ENCODE results near the gene TMEM154. TPM values are rescaled to one million over a fixed set of nuclear protein-coding genes. Genes with fewer than 3 reads are reported as not detected.

The TMEM154 gene
- total RNA-seq, 1 experiment from 2014 or later: 34.5 TPM

DNA sequence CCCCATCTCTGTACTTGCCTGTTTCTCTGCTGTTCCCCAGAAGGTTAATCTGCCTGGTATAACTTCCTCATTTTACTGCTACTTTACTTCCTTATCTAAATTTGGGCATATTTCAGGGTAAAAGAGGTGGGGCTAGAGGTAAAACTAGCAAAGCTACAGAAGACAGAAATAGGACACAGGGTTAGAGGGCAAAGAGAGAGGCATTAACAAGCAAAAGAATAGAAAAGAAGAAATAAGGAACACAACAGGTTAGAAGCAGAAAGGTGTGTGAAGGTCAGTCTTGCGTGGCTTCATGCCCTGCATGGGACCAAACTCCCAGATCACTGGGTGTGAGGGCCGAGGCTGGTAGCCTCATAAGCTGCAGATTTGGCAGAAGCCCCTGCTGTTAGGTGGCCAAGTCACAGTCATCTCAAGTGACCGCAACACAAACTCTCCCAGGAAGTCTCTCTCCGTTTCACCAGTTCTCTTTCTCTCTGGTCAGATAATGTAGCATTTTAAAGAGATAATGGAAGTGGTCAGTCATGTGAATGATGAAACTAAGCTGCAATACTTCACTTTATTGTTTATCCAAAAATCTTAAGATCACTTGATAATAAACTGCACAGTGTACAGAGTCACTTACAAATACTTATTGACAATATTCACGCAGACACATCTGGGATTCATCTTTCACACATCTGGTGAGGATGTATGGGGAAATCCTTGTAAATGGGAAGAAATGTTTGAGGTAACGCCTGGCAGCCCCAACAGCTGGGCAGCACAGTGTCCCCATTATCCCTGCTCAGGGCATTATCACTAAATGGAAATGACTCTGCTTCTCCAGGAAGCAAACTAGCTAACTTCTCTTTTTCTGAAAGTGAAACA, 16.4 kb downstream of the TMEM154 start:
- H3K9me3 ChIP-seq (ENCODE audit: insufficient read depth, low read depth): no peaks in the 10 kb centered on the region
- intact Hi-C loops (cut with micrococcal nuclease; ENCODE audit: unreplicated experiment): no loop called here
- no TSS peak for BruUV-seq (replicated peaks)
- no peaks in the 10 kb centered on the region for H3K4me1 ChIP-seq (replicated peaks; ENCODE audit: insufficient read depth)
- no peaks in the 10 kb centered on the region for H3K36me3 ChIP-seq (ENCODE audit: low read depth)
- H3K9me2 ChIP-seq (ENCODE audit: insufficient read depth): no peaks in the 10 kb centered on the region
- H3K27ac ChIP-seq: no peak overlapping the region
- ChIA-PET CTCF (no interaction called here), POLR2A (ENCODE audit: unreplicated experiment) (no interaction called here)
- TF ChIP-seq, protein P1, sequence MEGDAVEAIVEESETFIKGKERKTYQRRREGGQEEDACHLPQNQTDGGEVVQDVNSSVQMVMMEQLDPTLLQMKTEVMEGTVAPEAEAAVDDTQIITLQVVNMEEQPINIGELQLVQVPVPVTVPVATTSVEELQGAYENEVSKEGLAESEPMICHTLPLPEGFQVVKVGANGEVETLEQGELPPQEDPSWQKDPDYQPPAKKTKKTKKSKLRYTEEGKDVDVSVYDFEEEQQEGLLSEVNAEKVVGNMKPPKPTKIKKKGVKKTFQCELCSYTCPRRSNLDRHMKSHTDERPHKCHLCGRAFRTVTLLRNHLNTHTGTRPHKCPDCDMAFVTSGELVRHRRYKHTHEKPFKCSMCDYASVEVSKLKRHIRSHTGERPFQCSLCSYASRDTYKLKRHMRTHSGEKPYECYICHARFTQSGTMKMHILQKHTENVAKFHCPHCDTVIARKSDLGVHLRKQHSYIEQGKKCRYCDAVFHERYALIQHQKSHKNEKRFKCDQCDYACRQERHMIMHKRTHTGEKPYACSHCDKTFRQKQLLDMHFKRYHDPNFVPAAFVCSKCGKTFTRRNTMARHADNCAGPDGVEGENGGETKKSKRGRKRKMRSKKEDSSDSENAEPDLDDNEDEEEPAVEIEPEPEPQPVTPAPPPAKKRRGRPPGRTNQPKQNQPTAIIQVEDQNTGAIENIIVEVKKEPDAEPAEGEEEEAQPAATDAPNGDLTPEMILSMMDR (conservative IDR thresholded peaks at IDR 0.05): no peak
- TF ChIP-seq EZH2 (IDR thresholded peaks at IDR 0.05; ENCODE audit: low read depth): no peak
- H4K20me1 ChIP-seq (ENCODE audit: insufficient read depth): no peaks in the 10 kb centered on the region
- H3K27me3 ChIP-seq (ENCODE audit: insufficient read depth, low read depth): no peaks in the 10 kb centered on the region
- no peak overlapping the region for H2AFZ ChIP-seq
- no peak overlapping the region for H3K4me2 ChIP-seq
- H3K79me2 ChIP-seq (ENCODE audit: low read depth): no peaks in the 10 kb centered on the region
- no peaks in the 10 kb centered on the region for H3F3A ChIP-seq (ENCODE audit: insufficient read depth, low read depth)
- H3K4me3 ChIP-seq: no peak overlapping the region
- no peak for DNase-seq

DNA sequence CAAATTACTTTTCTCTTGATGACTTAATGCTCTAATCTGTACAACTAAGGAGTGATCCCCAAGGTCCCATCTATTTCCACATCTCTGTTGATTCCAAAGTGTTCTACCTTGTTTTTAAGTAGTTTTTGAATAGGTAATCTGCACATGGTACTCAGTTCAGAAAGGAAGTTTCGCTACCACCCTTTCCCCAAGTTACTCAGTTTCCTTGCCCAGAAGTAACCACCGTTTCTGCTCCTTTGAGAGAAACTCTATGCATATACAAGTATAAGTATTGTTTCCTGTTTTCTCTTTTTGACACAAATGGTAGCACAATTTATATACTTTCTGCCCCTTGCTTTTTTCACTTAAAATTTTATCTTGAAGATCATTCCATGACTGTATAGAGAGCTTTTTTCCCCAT, 18.1 kb downstream of the TMEM154 start:
- CTCF ChIA-PET: no interaction called here
- no peaks in the 10 kb centered on the region for H3F3A ChIP-seq (ENCODE audit: insufficient read depth, low read depth)
- H4K20me1 ChIP-seq (ENCODE audit: insufficient read depth): no peaks in the 10 kb centered on the region
- TF ChIP-seq, protein P1 (conservative IDR thresholded peaks at IDR 0.05): no peak
- TF ChIP-seq EZH2 (IDR thresholded peaks at IDR 0.05; ENCODE audit: low read depth): no peak
- H3K9me3 ChIP-seq (ENCODE audit: insufficient read depth, low read depth): peaks cover 12% of the 10 kb centered on the region; the same call in 1 of the 2 replicates
- H3K4me2 ChIP-seq: no peak overlapping the region
- no peak for DNase-seq
- no peaks in the 10 kb centered on the region for H3K27me3 ChIP-seq (ENCODE audit: insufficient read depth, low read depth)
- H3K9me2 ChIP-seq (ENCODE audit: insufficient read depth): no peaks in the 10 kb centered on the region
- no peaks in the 10 kb centered on the region for H3K4me1 ChIP-seq (replicated peaks; ENCODE audit: insufficient read depth)
- no peak overlapping the region for H3K4me3 ChIP-seq
- POLR2A ChIA-PET (ENCODE audit: unreplicated experiment): no interaction called here
- no peaks in the 10 kb centered on the region for H3K36me3 ChIP-seq (ENCODE audit: low read depth)
- BruUV-seq (replicated peaks): no TSS peak
- H2AFZ ChIP-seq: no peak overlapping the region
- no peak overlapping the region for H3K27ac ChIP-seq
- H3K79me2 ChIP-seq (ENCODE audit: low read depth): no peaks in the 10 kb centered on the region
- intact Hi-C loops (cut with micrococcal nuclease; ENCODE audit: unreplicated experiment): no loop called here

DNA sequence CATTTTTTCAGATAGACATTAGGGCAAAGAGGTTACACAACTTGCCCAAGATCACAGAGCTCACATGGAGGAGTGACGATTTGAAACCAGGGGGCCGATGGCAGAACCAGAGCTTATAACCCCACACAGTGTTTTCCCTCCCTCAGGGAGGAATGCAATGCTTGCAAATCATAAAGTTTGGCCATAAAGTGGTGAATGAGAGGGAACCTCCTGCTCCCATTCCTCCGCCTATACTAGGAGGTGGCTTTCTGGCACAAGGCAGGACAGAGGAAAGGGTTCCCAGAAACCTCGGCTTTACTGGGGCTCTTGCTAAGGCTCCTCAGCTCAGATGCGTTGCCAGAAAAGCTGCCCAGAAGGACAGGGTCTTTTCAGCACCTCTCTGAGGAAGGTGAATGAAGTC, 19.3 kb downstream of the TMEM154 start:
- H2AFZ ChIP-seq: no peak overlapping the region
- H3K4me3 ChIP-seq: no peak overlapping the region
- peaks cover 12% of the 10 kb centered on the region; the same call in 1 of the 2 replicates for H3K9me3 ChIP-seq (ENCODE audit: insufficient read depth, low read depth)
- H4K20me1 ChIP-seq (ENCODE audit: insufficient read depth): no peaks in the 10 kb centered on the region
- H3K36me3 ChIP-seq (ENCODE audit: low read depth): no peaks in the 10 kb centered on the region
- no peaks in the 10 kb centered on the region for H3K79me2 ChIP-seq (ENCODE audit: low read depth)
- CTCF ChIA-PET: no interaction called here
- BruUV-seq (replicated peaks): no TSS peak
- no peaks in the 10 kb centered on the region for H3K4me1 ChIP-seq (replicated peaks; ENCODE audit: insufficient read depth)
- no peak overlapping the region for H3K4me2 ChIP-seq
- intact Hi-C loops (cut with micrococcal nuclease; ENCODE audit: unreplicated experiment): no loop called here
- POLR2A ChIA-PET (ENCODE audit: unreplicated experiment): no interaction called here
- no peaks in the 10 kb centered on the region for H3F3A ChIP-seq (ENCODE audit: insufficient read depth, low read depth)
- no peak for DNase-seq
- no peaks in the 10 kb centered on the region for H3K27me3 ChIP-seq (ENCODE audit: insufficient read depth, low read depth)
- TF ChIP-seq EZH2 (IDR thresholded peaks at IDR 0.05; ENCODE audit: low read depth): no peak
- TF ChIP-seq, protein P1 (conservative IDR thresholded peaks at IDR 0.05): no peak
- H3K9me2 ChIP-seq (ENCODE audit: insufficient read depth): no peaks in the 10 kb centered on the region
- no peak overlapping the region for H3K27ac ChIP-seq
